ENCODE data around the gene ANO2. TPM values are rescaled to one million over a fixed set of nuclear protein-coding genes. Genes with fewer than 3 reads are reported as not detected.
"Not testable (repeated sequence)": the region's sequence is repeated elsewhere in the genome, so short reads cannot be mapped to it uniquely, and the experiment has no call there.

ANO2 gene
- total and polyA plus RNA-seq, 2 experiments from 2014 or later = 0.21 TPM; not detected in 1

- DNase-seq (ENCODE audit: low read depth in 1 of 2, low spot score in 1 of 2) = no peak
- no peak overlapping the region for H3K4me3 ChIP-seq
- H3K27me3 ChIP-seq = peaks cover 4% of the 10 kb centered on the region
- H3K9me3 ChIP-seq (ENCODE audit: low read depth) = no peaks in the 10 kb centered on the region
- no peaks in the 10 kb centered on the region for H3K4me1 ChIP-seq (ENCODE audit: low read depth)
- no peak for TF ChIP-seq CTCF (IDR thresholded peaks at IDR 0.05; ENCODE audit: low read depth, low read length)
- H3K36me3 ChIP-seq = no peaks in the 10 kb centered on the region
- H3K27ac ChIP-seq = no peak overlapping the region
Measured at GRCh38 chr12:5685935-5686334, 259.1 kb downstream of the ANO2 start.

- no peak for DNase-seq (ENCODE audit: low read depth in 1 of 2, low spot score in 1 of 2)
- no peaks in the 10 kb centered on the region for H3K9me3 ChIP-seq (ENCODE audit: low read depth)
- peaks cover 8% of the 10 kb centered on the region for H3K27me3 ChIP-seq
- no peak overlapping the region for H3K27ac ChIP-seq
- TF ChIP-seq CTCF (IDR thresholded peaks at IDR 0.05; ENCODE audit: low read depth, low read length) = no peak
- H3K4me3 ChIP-seq = no peak overlapping the region
- no peaks in the 10 kb centered on the region for H3K4me1 ChIP-seq (ENCODE audit: low read depth)
- no peaks in the 10 kb centered on the region for H3K36me3 ChIP-seq
Measured at GRCh38 chr12:5684989-5685388, 260.1 kb downstream of the ANO2 start.

- TF ChIP-seq CTCF (IDR thresholded peaks at IDR 0.05; ENCODE audit: low read depth, low read length) = no peak
- Histone ChIP-seq H3K36me3 (no peaks in the 10 kb centered on the region), H3K27ac (no peak overlapping the region), H3K4me3 (no peak overlapping the region), H3K4me1 (ENCODE audit: low read depth) (no peaks in the 10 kb centered on the region), H3K9me3 (ENCODE audit: low read depth) (no peaks in the 10 kb centered on the region), H3K27me3 (peaks cover 12% of the 10 kb centered on the region)
- DNase-seq (ENCODE audit: low read depth in 1 of 2, low spot score in 1 of 2) = no peak
Measured at GRCh38 chr12:5682581-5682980, 262.5 kb downstream of the ANO2 start.

GRCh38 chr12:5678176-5678575, 266.9 kb downstream of the ANO2 start:
- Histone ChIP-seq H3K9me3 (ENCODE audit: low read depth) (no peaks in the 10 kb centered on the region), H3K4me3 (no peak overlapping the region), H3K27me3 (peaks cover 12% of the 10 kb centered on the region), H3K4me1 (ENCODE audit: low read depth) (no peaks in the 10 kb centered on the region), H3K36me3 (no peaks in the 10 kb centered on the region), H3K27ac (no peak overlapping the region)
- no peak for TF ChIP-seq CTCF (IDR thresholded peaks at IDR 0.05; ENCODE audit: low read depth, low read length)
- no peak for DNase-seq (ENCODE audit: low read depth in 1 of 2, low spot score in 1 of 2)

GRCh38 chr12:5669624-5670023, 275.4 kb downstream of the ANO2 start:
- not testable (repeated sequence) for H3K9me3 ChIP-seq (ENCODE audit: low read depth); H3K27me3 ChIP-seq; H3K4me1 ChIP-seq (ENCODE audit: low read depth); H3K36me3 ChIP-seq; H3K27ac ChIP-seq; DNase-seq (ENCODE audit: low read depth in 1 of 2, low spot score in 1 of 2); H3K4me3 ChIP-seq

- Histone ChIP-seq H3K36me3 (no peaks in the 10 kb centered on the region), H3K4me3 (no peak overlapping the region), H3K27me3 (no peaks in the 10 kb centered on the region), H3K27ac (no peak overlapping the region), H3K4me1 (ENCODE audit: low read depth) (no peaks in the 10 kb centered on the region), H3K9me3 (ENCODE audit: low read depth) (no peaks in the 10 kb centered on the region)
- TF ChIP-seq CTCF (IDR thresholded peaks at IDR 0.05; ENCODE audit: low read depth, low read length) = no peak
- no peak for DNase-seq (ENCODE audit: low read depth in 1 of 2, low spot score in 1 of 2)
Measured at GRCh38 chr12:5665615-5666014, 279.4 kb downstream of the ANO2 start.

Data from cardiac muscle cell (in vitro differentiated cells and primary cell).